A549 treated with AZD9567 at 1 μM for 4 hours (cell line): ENCODE data around the gene CLCNKB. TPM values are rescaled to one million over a fixed set of nuclear protein-coding genes. Genes with fewer than 3 reads are reported as not detected.

ENCODE experiments used
- total RNA-seq: library from RNA; stranded (reverse); fragments of 200-300 nt; extraction: Qiagen RNA extraction; gene quantifications from 5 replicates; pipeline ENCODE4 v1.2.3, GENCODE V29; 2022; ENCODE audit not compliant: insufficient read depth

The CLCNKB gene
- 0.03 to 0.14 TPM (median 0.09 TPM) in 4 of 5 replicates, not detected in the other for total RNA-seq

DNA sequence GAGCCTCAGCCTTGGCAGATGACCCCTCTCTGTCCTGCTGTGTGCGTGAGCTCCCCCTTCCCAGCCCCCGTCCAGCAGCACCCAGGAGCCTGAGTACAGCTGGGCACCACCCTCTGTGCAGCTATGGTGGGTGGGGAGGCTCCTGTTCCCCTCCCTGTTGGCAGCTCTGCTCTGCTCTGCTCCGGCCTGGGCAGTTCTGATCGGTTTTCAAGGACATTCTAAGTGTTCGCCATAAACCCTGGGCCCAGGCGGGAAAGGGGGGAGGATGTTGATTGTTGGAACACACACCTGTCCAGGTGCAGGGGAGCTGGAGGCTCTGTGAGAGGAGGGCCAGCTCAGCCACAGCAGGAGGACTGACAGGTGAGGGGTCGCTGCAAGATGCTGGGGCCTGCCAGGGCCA, at the start of gene CLCNKB:
Gene CLCNKB, plus strand, starts transcription at position 262 of the 400 bp plus-strand sequence. CDS start 711 bp downstream, outside the sequence.

DNA sequence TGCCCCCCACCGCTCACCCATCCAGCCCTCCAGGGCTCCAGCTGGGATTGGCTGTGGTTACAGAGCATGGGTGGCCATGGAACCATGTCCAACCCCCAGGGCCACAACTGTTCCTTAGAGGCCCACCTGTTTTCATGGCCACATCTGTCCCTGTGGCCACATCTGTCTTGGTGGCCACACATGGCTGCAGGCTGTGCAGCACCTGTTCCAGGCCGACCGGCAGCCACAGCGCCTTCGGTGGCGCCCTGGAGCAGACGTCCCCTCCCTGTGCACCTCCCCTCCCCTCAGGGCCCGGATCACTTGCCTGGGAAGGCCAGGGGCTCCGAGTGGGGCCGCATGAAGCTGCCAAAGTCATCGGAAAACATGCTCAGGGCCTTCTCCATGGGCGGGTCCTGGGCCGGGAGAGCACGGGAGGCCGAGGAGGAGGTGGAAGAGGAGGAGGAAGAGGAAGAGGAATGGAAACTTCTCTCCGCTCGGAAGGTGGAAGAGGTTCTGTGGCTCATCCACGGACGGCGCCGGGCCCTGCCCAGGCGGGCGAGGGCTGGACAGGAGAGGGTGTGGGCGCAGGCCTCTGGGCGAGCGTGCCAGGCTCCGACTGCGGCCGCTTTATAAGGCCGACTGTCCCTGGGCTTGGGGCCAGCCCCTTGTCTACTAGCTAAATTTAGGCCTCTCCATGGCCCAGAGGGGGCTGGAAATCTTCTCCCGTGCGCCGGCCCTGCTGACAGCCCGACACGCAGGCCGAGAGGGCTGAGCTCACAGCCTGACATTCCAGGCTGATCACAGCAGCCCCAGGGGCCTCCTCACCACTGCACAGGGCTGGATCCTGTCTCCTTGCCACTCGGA, 25.9 kb upstream of the CLCNKB start, which contains the start of gene HSPB7:
Gene HSPB7, minus strand, starts transcription at position 583 of the 843 bp plus-strand sequence. Its CDS starts 80 bp downstream, at position 503.

DNA sequence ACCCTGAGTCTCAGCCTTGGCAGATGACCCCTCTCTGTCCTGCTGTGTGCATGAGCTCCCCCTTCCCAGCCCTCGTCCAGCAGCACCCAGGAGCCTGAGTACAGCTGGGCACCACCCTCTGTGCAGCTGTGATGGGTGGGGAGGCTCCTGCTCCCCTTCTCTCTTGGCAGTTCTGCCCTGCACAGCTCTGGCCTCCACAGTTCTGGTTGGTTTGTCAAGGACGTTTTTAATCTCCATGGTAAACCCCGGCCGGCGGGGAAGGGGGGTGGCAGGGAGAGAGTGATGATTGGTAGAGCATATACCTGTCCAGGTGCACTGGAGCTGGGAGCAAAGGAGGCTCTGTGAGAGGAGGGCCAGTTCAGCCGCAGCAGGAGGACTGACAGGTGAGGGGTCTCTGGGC, 21.9 kb upstream of the CLCNKB start, which contains the start of gene CLCNKA:
Gene CLCNKA, plus strand, starts transcription at position 356 of the 400 bp plus-strand sequence. CDS start 584 bp downstream, outside the sequence.

DNA sequence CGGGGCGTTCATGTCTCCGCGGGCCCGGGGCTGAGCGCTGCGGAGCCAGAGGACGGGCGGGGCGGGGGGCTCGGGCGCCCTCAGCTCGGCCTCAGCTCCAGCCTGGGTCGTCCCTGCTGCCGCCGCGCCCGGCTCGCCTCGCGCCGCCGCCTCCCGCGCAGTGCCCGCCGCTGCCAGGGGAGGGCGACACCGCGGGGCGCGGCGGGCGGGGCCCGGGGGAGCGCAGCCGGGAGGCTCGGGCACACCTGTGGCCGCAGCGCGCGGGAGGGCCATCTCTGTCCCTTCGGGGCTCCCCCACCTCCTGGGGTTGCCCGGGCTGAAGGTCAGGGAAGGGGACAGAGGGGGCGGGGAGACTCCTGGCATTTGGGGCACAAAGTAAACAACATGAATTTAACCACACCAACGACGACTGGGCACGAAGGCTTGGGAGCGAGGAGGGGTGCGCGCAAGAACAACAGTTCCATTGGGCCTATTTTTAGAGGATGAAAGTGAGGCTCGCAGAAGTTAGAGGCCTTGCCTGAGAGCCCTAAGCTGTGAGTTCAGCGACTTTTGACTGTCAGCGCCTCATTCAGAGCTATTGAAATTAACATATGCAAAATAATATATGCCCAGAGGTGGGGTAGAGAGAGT, 30.0 kb downstream of the CLCNKB start, which contains the start of gene FAM131C:
Gene FAM131C, minus strand, starts transcription at position 162 of the 630 bp plus-strand sequence. CDS start 209 bp downstream, outside the sequence.

Other genes starting within 250 kb of the CLCNKB start
- gene UQCRHL, start 236.1 kb upstream of the CLCNKB start, total RNA-seq: 2.4 to 7.2 TPM (median 6.8 TPM) in 5 replicates
- gene SPEN, start 196.1 kb upstream of the CLCNKB start, total RNA-seq: 37.6 to 48.1 TPM (median 42.4 TPM) in 5 replicates
- gene ZBTB17, start 67.7 kb upstream of the CLCNKB start, total RNA-seq: 11.9 to 14.4 TPM (median 14.2 TPM) in 5 replicates
- gene SRARP, start 39.5 kb upstream of the CLCNKB start, total RNA-seq: not detected in 5 replicates
- gene HSPB7, start 25.7 kb upstream of the CLCNKB start, total RNA-seq: 0.05 to 0.10 TPM in 2 of 5 replicates, not detected in the others
- 0.05 to 0.13 TPM (median 0.07 TPM) in 4 of 5 replicates, not detected in the other for gene CLCNKA, start 21.7 kb upstream of the CLCNKB start, total RNA-seq
- gene FAM131C, start 29.9 kb downstream of the CLCNKB start, total RNA-seq: 7.7 to 15.6 TPM (median 15.0 TPM) in 5 replicates
- 107 to 138 TPM (median 123 TPM) in 5 replicates for gene EPHA2, start 112.3 kb downstream of the CLCNKB start, total RNA-seq
- gene ARHGEF19, start 168.9 kb downstream of the CLCNKB start, total RNA-seq: 2.3 to 6.6 TPM (median 5.6 TPM) in 5 replicates
- 2.4 to 3.9 TPM (median 3.1 TPM) in 4 of 5 replicates, not detected in the other for gene CPLANE2, start 193.4 kb downstream of the CLCNKB start, total RNA-seq